ENCODE measurements around the gene ADAMTS1.

ADAMTS1 gene

DNA sequence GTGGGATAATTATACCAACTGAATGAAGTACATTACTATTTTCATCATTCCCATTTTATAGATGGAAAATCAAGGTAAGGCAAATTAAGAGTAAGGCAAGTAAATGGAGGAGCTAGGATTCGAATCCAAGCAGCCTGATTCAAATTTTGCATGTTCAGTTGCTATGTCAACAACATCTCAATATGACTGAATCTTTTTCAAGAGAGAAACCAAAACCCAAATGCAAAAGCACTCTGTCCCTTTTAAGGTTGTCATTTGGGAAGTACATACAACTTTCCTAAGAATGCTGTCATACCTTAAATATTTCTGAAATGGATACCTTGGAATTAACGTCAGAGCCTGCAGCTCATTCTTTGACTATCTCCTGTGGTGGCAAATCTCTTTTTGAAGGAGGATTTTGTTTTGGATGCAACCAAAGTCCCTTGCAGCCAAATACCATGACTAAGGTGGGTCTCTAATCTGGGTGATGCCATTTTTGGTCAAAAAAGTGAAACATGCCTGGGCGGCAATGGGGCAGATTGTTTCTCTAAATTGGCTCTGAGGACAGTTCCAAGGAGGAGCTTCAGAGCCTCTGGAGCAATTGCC, 25.4 kb downstream of the ADAMTS1 start:
- DNase-seq (ENCODE audit: low read depth), result no peak
- H3K4me3 ChIP-seq (ENCODE audit: low read depth, low read length), result no peak overlapping the region

- H3K4me3 ChIP-seq (ENCODE audit: low read depth, low read length), result no peak overlapping the region
- no peak for DNase-seq (ENCODE audit: low read depth)
Observed at GRCh38 chr21:26818906-26819305, 26.3 kb downstream of the ADAMTS1 start.

GRCh38 chr21:26815197-26815596, 30.0 kb downstream of the ADAMTS1 start:
- no peak for DNase-seq (ENCODE audit: low read depth)
- H3K4me3 ChIP-seq (ENCODE audit: low read depth, low read length), result no peak overlapping the region

DNA sequence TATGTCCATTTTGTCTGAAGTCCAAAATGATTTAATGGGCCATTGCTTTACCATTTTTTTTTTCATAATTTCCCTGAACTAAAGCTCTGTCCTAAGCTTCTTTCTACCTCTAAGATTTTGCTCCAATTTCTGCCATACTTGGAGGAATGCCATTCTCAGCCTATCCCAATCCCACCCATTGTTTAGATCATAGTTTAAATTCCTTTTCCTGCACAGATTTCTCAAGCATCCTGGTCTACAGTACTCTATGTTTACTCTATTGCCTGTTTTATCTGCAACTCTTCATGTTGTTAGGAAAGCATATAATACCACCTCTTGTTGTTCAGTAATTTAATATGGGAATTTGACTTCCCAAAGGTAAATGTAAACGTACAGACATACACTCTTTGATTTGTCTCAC, 30.8 kb downstream of the ADAMTS1 start:
- no peak for DNase-seq (ENCODE audit: low read depth)
- H3K4me3 ChIP-seq (ENCODE audit: low read depth, low read length), result no peak overlapping the region

- H3K4me3 ChIP-seq (ENCODE audit: low read depth, low read length), result no peak overlapping the region
- DNase-seq (ENCODE audit: low read depth), result no peak
Observed at GRCh38 chr21:26813426-26813998, 31.7 kb downstream of the ADAMTS1 start.

DNA sequence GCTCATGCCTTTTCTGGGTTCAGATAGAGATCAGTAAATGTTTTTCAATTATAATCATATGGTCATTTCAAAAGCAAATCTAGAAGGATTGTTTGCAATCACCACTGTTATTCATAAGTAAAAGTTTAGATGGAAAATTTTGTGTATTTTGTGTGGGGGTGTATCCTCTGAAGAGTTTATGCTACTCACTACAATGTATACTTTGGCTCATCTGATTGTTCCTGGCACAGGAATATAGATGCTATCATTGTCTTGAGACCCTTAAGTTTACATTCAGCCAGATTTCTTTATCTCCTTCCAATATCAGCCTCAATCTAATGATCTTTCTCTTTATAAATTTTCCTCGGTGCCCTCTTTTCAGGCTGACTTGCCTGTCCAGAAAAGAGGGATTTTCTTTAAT, 33.0 kb downstream of the ADAMTS1 start:
- no peak for DNase-seq (ENCODE audit: low read depth)
- no peak overlapping the region for H3K4me3 ChIP-seq (ENCODE audit: low read depth, low read length)

DNA sequence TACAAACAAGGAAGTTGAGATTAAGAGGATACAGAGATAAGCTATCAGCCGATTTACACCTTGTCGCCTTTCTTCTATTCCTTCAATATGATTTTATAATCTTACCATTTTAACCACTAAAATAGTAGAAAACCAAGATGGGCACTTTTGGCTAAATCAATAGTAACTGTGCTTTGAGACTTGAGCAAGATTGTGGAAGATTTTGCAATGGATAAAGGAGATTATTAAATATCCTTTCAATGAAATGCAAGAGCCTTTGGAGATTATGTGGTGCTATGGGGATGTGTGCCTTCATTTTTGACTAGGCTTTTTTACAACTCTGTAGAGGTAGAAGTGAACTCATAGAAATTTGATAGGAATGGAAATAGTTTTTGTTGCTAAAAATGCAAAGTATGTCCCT, 33.7 kb downstream of the ADAMTS1 start:
- no peak overlapping the region for H3K4me3 ChIP-seq (ENCODE audit: low read depth, low read length)
- DNase-seq (ENCODE audit: low read depth), result no peak

GRCh38 chr21:26810676-26811415, 34.4 kb downstream of the ADAMTS1 start:
- H3K4me3 ChIP-seq (ENCODE audit: low read depth, low read length), result no peak overlapping the region
- DNase-seq (ENCODE audit: low read depth), result no peak

GRCh38 chr21:26810266-26810665, 34.9 kb downstream of the ADAMTS1 start:
- no peak for DNase-seq (ENCODE audit: low read depth)
- H3K4me3 ChIP-seq (ENCODE audit: low read depth, low read length), result no peak overlapping the region

- no peak for DNase-seq (ENCODE audit: low read depth)
- no peak overlapping the region for H3K4me3 ChIP-seq (ENCODE audit: low read depth, low read length)
Observed at GRCh38 chr21:26809745-26810144, 35.5 kb downstream of the ADAMTS1 start.

GRCh38 chr21:26806801-26807295, 38.4 kb downstream of the ADAMTS1 start:
- H3K4me3 ChIP-seq (ENCODE audit: low read depth, low read length), result no peak overlapping the region
- no peak for DNase-seq (ENCODE audit: low read depth)

GRCh38 chr21:26804895-26805609, 40.2 kb downstream of the ADAMTS1 start:
- no peak overlapping the region for H3K4me3 ChIP-seq (ENCODE audit: low read depth, low read length)
- no peak for DNase-seq (ENCODE audit: low read depth)

DNA sequence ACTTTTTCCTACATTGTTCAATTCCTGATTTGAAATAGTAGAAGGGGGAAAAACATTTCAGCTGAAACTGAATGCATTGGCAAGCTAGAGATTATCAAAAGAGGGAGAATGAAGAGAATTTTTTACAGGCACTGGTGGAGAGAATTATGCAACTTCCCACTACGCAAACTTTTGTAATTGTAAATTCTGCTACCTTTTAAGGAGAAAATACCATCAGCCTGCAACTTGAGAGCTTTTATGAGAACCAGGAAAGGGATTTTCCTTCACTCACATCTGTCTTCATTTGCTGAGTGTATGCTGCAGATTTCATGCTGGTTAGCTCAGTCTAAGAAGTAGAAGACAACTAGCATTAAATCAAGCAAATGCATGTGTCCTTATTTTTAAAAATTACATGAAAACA, 43.7 kb downstream of the ADAMTS1 start:
- H3K4me3 ChIP-seq (ENCODE audit: low read depth, low read length), result no peak overlapping the region
- DNase-seq (ENCODE audit: low read depth), result peak; percentile 87

DNA sequence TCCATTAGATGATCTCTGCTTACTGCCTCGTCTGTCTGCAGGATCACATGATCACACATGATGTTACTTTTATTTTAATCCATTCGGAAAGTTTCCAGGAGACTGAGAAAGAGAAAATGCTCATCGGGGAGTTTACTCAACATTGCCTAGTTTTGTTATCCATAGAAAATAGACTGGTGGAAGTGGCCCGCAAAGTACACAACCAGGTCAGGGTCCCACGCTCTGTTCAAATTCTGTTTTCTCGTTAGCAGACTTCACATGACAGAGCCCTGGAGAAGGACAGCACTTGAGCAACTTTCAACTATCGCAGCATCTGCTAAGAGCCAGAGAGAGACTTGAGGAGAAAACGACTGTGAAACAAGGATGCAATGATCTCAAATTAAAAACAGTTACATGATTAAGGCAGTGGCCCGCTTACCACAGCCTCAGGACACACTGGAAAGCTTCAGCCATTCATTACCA, 44.2 kb downstream of the ADAMTS1 start:
- H3K4me3 ChIP-seq (ENCODE audit: low read depth, low read length), result no peak overlapping the region
- DNase-seq (ENCODE audit: low read depth), result peak; percentile 85

DNA sequence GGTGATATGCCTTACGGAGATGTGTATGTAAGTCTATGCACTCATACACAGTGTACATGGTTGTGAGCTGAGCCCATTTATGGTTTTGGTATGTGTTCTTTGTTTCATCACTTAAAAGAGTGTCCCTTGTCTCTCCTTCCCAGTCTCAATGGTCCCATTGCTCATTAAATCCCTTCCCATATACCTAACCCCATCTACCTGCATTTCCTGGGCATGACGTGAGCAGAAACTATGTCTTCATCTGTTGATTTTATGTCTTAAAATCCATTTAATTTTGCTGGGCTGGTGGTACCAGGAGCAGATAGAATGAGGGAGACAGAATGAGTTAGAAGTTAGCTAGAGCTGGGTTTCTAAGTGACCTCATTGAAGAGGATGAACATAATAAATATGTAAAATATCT, 44.8 kb downstream of the ADAMTS1 start:
- H3K4me3 ChIP-seq (ENCODE audit: low read depth, low read length), result no peak overlapping the region
- DNase-seq (ENCODE audit: low read depth), result no peak

DNA sequence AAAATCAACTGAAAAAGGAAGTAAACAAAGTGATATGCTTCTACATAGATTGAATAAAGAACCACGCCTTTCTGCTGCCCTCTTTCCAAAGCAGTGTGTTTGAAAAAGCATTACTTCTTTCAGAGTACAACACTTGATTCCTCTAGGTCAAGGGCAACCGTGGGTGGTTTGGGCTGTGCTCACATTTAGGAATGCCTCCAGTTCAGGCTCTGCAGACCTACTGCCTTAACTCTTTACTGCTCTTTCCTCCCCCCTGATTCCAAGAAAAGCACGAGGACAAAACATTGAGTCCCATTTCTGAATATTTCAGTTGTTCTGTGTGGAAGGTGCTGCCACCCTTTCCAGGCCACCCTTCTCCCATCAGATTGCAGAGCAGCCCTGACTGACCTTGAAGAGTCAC, 45.2 kb downstream of the ADAMTS1 start:
- H3K4me3 ChIP-seq (ENCODE audit: low read depth, low read length), result no peak overlapping the region
- no peak for DNase-seq (ENCODE audit: low read depth)

GRCh38 chr21:26798856-26799751, 46.1 kb downstream of the ADAMTS1 start:
- no peak overlapping the region for H3K4me3 ChIP-seq (ENCODE audit: low read depth, low read length)
- no peak for DNase-seq (ENCODE audit: low read depth)

DNA sequence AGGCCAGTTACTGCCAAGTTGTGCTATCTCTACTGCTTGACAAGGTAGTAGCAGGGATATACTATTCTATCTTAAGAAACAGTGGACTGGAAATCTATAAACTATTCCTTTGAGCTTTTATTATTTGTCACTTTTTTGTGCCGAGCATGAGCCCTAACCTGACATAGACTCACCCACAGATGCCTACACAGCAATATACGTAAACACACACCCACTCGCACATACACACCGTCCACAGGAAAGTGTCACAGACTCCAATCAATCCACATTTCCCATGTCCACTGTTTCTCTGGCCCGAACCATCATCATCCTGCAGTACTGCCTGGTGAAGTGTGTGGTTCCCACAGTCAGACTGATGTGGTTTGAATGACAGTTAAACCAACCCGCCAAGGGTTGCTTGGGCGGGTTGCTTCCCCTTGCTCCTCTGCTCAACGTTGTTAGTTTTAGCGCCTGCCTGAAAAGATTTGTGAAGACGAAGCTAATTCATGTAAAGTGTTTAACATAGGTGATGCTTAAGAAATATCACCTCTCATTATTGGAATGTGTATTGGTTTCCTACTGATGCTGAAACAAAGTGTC, 47.2 kb downstream of the ADAMTS1 start:
- no peak overlapping the region for H3K4me3 ChIP-seq (ENCODE audit: low read depth, low read length)
- no peak for DNase-seq (ENCODE audit: low read depth)

GRCh38 chr21:26795866-26796329, 49.3 kb downstream of the ADAMTS1 start:
- H3K4me3 ChIP-seq (ENCODE audit: low read depth, low read length), result no peak overlapping the region
- peak; percentile 99 for DNase-seq (ENCODE audit: low read depth)

All from skeletal muscle cell (primary cell).